Adipose tissue (tissue), 3 donors: ENCODE data around the gene TOB2. TPM values are rescaled to one million over a fixed set of nuclear protein-coding genes. Genes with fewer than 3 reads are reported as not detected.
"Not testable (repeated sequence)": the region's sequence is repeated elsewhere in the genome, so short reads cannot be mapped to it uniquely, and the experiment has no call there.

Source experiments
- H3K27ac ChIP-seq: one replicate; pipeline ENCODE4 v1.5.1; 2013; ENCODE audit warnings: low read depth, low read length
- WGBS, 3 donors: extraction: QIAGEN DNeasy Blood & Tissue Kit; methylation state at CpG; one replicate each; pipeline ENCODE4 v1.1.7; 2013; 5-methylcytosine and 5-hydroxymethylcytosine counted together
- polyA plus RNA-seq, 3 donors: library from polyadenylated mRNA; stranded (reverse); fragments of 200-250 nt; gene quantifications; one replicate each; pipeline ENCODE4 v1.2.3, GENCODE V29; 2013
- donor health status: healthy with polysubstance abuse.
- donor health status: Bipolar disorder and iron deficiency.
- donor health status: healthy.

TOB2 gene
- polyA plus RNA-seq, 3 donors: 18.4 to 48.0 (median 25.4) TPM

DNA sequence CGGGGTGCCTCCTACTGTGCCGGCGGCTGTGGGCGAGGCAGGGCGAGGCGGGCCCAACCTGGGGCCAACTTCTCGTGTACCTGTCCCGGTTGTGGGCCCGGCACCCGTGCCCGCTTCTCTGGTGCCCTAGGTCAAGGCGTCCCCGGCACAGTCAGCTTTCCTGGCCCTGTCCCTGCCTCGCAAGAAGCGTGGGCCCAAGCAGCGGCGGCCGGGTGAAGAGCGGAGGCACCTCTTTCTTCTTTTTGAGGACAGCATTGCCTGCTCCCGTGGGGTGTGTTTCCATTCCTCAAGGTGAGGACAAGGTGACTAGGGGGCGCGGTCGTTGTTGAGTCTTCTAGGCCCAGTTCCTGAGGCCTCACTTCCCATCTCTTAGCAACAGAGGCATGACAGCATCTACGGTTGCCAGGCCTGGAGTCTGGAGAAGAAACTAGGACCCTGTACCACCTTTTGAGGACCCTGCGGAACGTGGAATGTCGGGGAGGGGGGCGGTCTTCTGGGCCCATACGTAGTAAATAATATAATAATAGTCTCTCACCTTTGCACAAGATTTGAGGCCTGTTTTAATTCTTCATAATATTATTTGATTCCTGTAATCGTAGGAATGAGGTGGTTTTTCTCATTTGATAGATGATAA lies 22.7 kb upstream of the TOB2 start:
- peak overlapping the region; percentile 44 for H3K27ac ChIP-seq
- WGBS, 3 donors: 1 to 2% (median 1%) methylated on average over 26 to 30 of the region's 30 CpGs

DNA sequence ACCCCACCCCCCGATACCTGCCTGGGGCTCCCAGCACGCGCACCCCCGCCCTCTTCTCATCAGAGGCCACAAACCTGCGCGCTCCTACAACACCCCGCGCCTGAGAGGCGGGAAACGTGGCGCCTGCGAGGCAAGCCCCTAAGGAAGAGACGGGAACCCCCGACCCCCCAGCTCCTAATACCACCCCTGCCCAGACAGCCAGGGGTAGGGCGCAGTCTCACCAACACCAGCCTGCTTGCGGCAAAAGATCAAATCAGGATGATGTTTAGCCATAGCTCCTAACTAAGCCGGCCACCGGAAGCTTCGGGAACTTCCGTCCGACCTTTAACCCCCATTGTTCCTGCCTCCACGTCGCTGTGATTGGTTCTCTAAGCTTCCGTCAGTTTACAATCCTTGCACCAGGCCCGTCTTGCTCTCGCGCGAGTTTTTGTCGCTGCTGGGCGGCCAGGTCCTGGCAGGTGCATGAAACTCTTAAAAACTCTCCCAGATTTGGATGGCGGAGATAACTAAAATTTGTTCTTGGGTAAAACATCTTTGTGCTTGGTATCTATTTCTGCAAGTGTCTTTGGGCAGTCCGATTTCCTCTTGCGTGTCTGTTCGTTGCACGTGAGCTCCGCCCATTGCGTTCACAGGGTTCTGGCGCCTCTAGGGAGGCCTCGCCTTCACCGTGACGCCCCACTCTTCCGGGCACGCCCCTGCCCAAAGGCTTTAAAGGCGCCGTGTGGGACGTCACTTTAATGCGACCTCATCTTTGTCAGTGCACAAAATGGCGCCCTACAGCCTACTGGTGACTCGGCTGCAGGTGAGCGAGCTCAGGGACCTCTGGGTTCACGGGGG lies 22.0 kb upstream of the TOB2 start, which contains the start of the genes ACO2 and PHF5A:
Gene ACO2 (plus strand): TSS at position 737 of the 837 bp plus-strand sequence. CDS start 30 bp downstream, at position 767.
Gene PHF5A (minus strand): TSS at position 312 of the 837 bp plus-strand sequence. CDS start 39 bp downstream, at position 273.
- peak within 1 kb of the TSS; percentile 44 for H3K27ac ChIP-seq
- WGBS, 3 donors: 0 to 1% (median 0%) methylated on average over 51 of the region's 51 CpGs

- H3K27ac ChIP-seq: no peak overlapping the region
- WGBS, 3 donors: 86 to 95% (median 88%) methylated on average over 4 of the region's 4 CpGs
Measured at GRCh38 chr22:41461901-41462300, 15.3 kb upstream of the TOB2 start.

GRCh38 chr22:41460071-41460470 lies 13.5 kb upstream of the TOB2 start:
- 67 to 80% (median 72%) methylated on average over 5 of the region's 5 CpGs for WGBS, 3 donors
- not testable (repeated sequence) for H3K27ac ChIP-seq

GRCh38 chr22:41459431-41459830 lies 12.8 kb upstream of the TOB2 start:
- WGBS, 3 donors: 61 to 72% (median 66%) methylated on average over 1 of the region's 1 CpG
- H3K27ac ChIP-seq: no peak overlapping the region

GRCh38 chr22:41458161-41458728 lies 11.6 kb upstream of the TOB2 start:
- no peak overlapping the region for H3K27ac ChIP-seq

GRCh38 chr22:41448189-41448808 lies 1.7 kb upstream of the TOB2 start:
- peak overlapping the region; percentile 97 for H3K27ac ChIP-seq
- WGBS, 3 donors: 0 to 1% (median 1%) methylated on average over 28 of the region's 28 CpGs

More at GRCh38 chr22:41458161-41458728, 11.6 kb upstream of the TOB2 start:
- 71 to 89% (median 76%) methylated on average over 7 of the region's 7 CpGs for WGBS, 3 donors

DNA sequence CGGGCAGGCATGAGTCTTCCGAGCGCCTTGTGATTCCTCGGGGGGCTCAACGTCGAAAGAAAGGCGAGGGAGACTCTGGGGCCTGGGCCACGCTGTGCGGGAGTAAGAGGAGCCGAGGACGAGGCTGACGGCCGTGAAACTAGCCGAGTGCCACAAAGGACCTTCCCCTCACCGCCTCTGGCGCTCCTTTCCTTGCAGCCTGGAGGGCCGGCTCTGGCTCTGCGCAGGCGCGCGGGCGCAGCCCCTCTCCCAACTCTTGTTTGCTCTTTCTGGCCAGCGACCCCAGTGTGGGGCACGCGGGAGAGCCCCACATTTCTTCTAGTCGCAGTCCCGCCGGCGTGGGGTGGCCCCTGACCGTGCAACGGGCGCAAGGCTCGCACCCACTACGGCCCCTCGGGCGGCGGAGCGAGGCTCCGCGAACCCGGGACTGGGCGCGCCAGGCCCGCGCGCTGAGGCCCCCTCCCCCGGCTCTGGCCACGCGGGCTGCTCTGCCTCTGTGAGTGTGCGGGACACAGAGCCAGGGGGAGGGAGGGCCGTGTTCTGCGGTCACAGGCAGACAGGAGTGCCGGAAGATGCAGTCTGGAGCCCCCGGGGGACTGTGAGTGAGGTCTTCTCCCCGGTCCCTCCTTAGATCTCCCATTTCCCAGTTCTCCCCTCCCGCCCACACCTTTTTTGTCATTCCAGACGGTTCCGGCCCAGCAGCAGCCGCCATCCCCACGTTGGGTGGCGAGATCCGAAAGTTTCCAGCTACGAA lies 1.0 kb upstream of the TOB2 start:
- WGBS, 3 donors: 0% methylated on average over 57 to 63 of the region's 63 CpGs
- H3K27ac ChIP-seq: peak overlapping the region; percentile 97

- H3K27ac ChIP-seq: peak overlapping the region; percentile 84
- WGBS, 3 donors: 0 to 2% (median 1%) methylated on average over 13 to 34 of the region's 34 CpGs
Measured at GRCh38 chr22:41446057-41446501, 522 bp downstream of the TOB2 start.

- H3K27ac ChIP-seq: peak overlapping the region; percentile 84
- WGBS, 3 donors: 0 to 1% (median 0%) methylated on average over 22 of the region's 22 CpGs
Measured at GRCh38 chr22:41445129-41446056, 1.2 kb downstream of the TOB2 start.

GRCh38 chr22:41444360-41445128 lies 2.1 kb downstream of the TOB2 start:
- peak overlapping the region; percentile 39 for H3K27ac ChIP-seq
- 0 to 1% (median 1%) methylated on average over 35 of the region's 35 CpGs for WGBS, 3 donors

- H3K27ac ChIP-seq: no peak overlapping the region
- 59 to 76% (median 67%) methylated on average over 2 of the region's 2 CpGs for WGBS, 3 donors
Measured at GRCh38 chr22:41442240-41442792, 4.3 kb downstream of the TOB2 start.

- WGBS, 3 donors: 75 to 86% (median 77%) methylated on average over 5 of the region's 5 CpGs
Measured at GRCh38 chr22:41440511-41440910, 6.1 kb downstream of the TOB2 start.

GRCh38 chr22:41437198-41437597 lies 9.4 kb downstream of the TOB2 start:
- no peak overlapping the region for H3K27ac ChIP-seq
- 71 to 93% (median 90%) methylated on average over 7 of the region's 7 CpGs for WGBS, 3 donors

More at GRCh38 chr22:41440511-41440910, 6.1 kb downstream of the TOB2 start:
- not testable (repeated sequence) for H3K27ac ChIP-seq

DNA sequence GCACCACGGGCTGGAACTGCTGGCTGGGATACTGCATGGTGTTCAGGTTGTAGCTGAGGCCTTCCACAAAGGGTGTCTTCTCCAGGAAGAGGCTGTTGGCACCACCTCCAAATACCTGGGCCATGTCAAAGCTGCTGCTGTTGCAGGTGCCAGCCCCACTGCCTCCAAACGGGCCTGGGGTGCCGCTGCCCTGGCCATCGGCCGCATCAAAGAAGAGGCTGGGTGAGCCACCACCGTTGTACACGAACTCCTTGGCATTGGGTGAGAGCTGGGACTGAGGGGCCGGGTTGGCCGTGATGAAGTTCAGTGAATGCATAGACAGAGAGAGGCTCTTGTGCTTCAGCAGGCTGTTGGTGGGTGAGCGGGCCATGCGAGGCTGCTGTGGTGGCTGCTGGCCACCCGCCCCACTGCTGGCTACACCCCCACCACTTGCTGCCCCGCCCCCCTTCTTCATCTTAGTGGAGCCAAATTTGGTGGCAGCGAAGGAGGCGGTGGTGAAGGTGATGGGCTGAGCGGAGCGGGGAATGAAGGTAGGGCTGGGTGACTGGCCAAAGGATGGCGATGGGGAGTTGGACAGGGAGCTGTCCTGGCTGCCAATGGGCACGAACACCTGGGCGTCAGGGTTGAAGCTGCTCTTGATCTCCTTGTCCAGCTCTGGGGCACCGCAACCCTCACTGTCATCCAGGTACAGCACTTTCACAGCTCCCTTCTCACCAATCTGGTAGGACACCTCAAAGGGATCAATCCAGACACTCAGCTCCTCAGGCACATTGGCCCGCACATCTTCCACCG lies 10.1 kb downstream of the TOB2 start:
- H3K27ac ChIP-seq: no peak overlapping the region
- 84 to 85% (median 85%) methylated on average over 23 of the region's 23 CpGs for WGBS, 3 donors
